HEK293 (cell line): Measurements from ENCODE around the gene CDKN2D.

Experiments used
- CTCF ChIA-PET: fragments of 350-600 bp; formaldehyde crosslinking; extraction: SDS; loops from one replicate; lab custom pipeline; 2021; ENCODE audit warnings: antibody characterized with exemption; lab: Yijun Ruan, JAX
- POLR2A ChIA-PET: fragments of 300-600 bp; formaldehyde crosslinking; extraction: SDS; loops from one replicate; lab custom pipeline; 2020; ENCODE audit warnings: antibody characterized with exemption, inconsistent platforms; lab: Yijun Ruan, JAX
- H3K27ac ChIP-seq: fragments of 200-500 bp; sonication (Bioruptor generic); 2 replicates; pipeline ENCODE4 v1.5.1; 2014; ENCODE audit warnings: low read depth, low read length, control low read depth, inconsistent platforms; ENCODE audit errors: extremely low read depth
- H3K36me3 ChIP-seq, 2 experiments: fragments of 200-500 bp in 1 of 2; sonication (Bioruptor generic) in 1 of 2; 1 replicate in 1 of 2; 2 replicates in 1 of 2; pipeline ENCODE4 v1.5.1; 2014 to 2017; ENCODE audit warnings: inconsistent platforms in 2 of 2, low read length in 2 of 2; ENCODE audit not compliant: control insufficient read depth in 2 of 2, insufficient read depth in 1 of 2
- H3K4me1 ChIP-seq: fragments of 200-500 bp; sonication (Bioruptor generic); 2 replicates; pipeline ENCODE4 v1.5.1; 2014; ENCODE audit warnings: mild to moderate bottlenecking, low read length, inconsistent platforms; ENCODE audit not compliant: control insufficient read depth, insufficient read depth
- H3K4me3 ChIP-seq: 2 replicates; pipeline ENCODE4 v1.5.1; 2011; ENCODE audit warnings: low read depth, mild to moderate bottlenecking, control low read depth, low read length, moderate library complexity
- H3K9me3 ChIP-seq: fragments of 200-500 bp; sonication (Bioruptor generic); 2 replicates; pipeline ENCODE4 v1.5.1; 2014; ENCODE audit warnings: low read depth, low read length, inconsistent platforms; ENCODE audit not compliant: control insufficient read depth, insufficient read depth
- BCL11B ChIP-seq: fragments of 450-650 bp; formaldehyde crosslinking; IDR thresholded peaks from 2 replicates; pipeline ENCODE4 v1.5.1; 2016; ENCODE audit warnings: low read depth, missing biosample characterization, missing genetic modification characterization
- KLF7 ChIP-seq: fragments of 450-650 bp; formaldehyde crosslinking; IDR thresholded peaks from 2 replicates; pipeline ENCODE4 v1.5.1; 2016; ENCODE audit warnings: missing biosample characterization, missing genetic modification characterization, borderline replicate concordance
- KLF9 ChIP-seq: fragments of 450-650 bp; formaldehyde crosslinking; IDR thresholded peaks from 2 replicates; pipeline ENCODE4 v1.5.1; 2016; ENCODE audit warnings: missing biosample characterization, missing genetic modification characterization, low read depth
- PRDM6 ChIP-seq: fragments of 450-650 bp; formaldehyde crosslinking; IDR thresholded peaks from 2 replicates; pipeline ENCODE4 v1.5.1; 2017; ENCODE audit warnings: missing biosample characterization, missing genetic modification characterization
- ZBTB1 ChIP-seq: fragments of 450-650 bp; formaldehyde crosslinking; IDR thresholded peaks from 2 replicates; pipeline ENCODE4 v1.5.1; 2016; ENCODE audit warnings: missing biosample characterization, missing genetic modification characterization
- ZBTB8A ChIP-seq: fragments of 450-650 bp; formaldehyde crosslinking; IDR thresholded peaks from 2 replicates; pipeline ENCODE4 v1.5.1; 2016; ENCODE audit warnings: missing biosample characterization, missing genetic modification characterization
- ZNF16 ChIP-seq: fragments of 450-650 bp; formaldehyde crosslinking; IDR thresholded peaks from 2 replicates; pipeline ENCODE4 v1.5.1; 2016; ENCODE audit warnings: low read depth, missing biosample characterization, missing genetic modification characterization
- ZNF280C ChIP-seq: fragments of 450-650 bp; formaldehyde crosslinking; IDR thresholded peaks from 2 replicates; pipeline ENCODE4 v1.5.1; 2016; ENCODE audit warnings: missing biosample characterization, missing genetic modification characterization
- ZNF394 ChIP-seq: fragments of 450-650 bp; formaldehyde crosslinking; IDR thresholded peaks from 2 replicates; pipeline ENCODE4 v1.5.1; 2016; ENCODE audit warnings: missing biosample characterization, missing genetic modification characterization, mild to moderate bottlenecking, moderate library complexity, borderline replicate concordance
- ZNF513 ChIP-seq: fragments of 450-650 bp; IDR thresholded peaks from 2 replicates; pipeline ENCODE4 v1.5.1; 2018; ENCODE audit warnings: missing biosample characterization, missing genetic modification characterization
- ZNF600 ChIP-seq: fragments of 450-650 bp; formaldehyde crosslinking; IDR thresholded peaks from 2 replicates; pipeline ENCODE4 v1.5.1; 2016; ENCODE audit warnings: missing biosample characterization, missing genetic modification characterization
- ZNF621 ChIP-seq: fragments of 450-650 bp; formaldehyde crosslinking; IDR thresholded peaks from 2 replicates; pipeline ENCODE4 v1.5.1; 2017; ENCODE audit warnings: missing biosample characterization, missing genetic modification characterization
- ZNF658 ChIP-seq: fragments of 450-650 bp; formaldehyde crosslinking; IDR thresholded peaks from 2 replicates; pipeline ENCODE4; 2016; ENCODE audit warnings: missing biosample characterization, missing genetic modification characterization

CDKN2D gene

DNA sequence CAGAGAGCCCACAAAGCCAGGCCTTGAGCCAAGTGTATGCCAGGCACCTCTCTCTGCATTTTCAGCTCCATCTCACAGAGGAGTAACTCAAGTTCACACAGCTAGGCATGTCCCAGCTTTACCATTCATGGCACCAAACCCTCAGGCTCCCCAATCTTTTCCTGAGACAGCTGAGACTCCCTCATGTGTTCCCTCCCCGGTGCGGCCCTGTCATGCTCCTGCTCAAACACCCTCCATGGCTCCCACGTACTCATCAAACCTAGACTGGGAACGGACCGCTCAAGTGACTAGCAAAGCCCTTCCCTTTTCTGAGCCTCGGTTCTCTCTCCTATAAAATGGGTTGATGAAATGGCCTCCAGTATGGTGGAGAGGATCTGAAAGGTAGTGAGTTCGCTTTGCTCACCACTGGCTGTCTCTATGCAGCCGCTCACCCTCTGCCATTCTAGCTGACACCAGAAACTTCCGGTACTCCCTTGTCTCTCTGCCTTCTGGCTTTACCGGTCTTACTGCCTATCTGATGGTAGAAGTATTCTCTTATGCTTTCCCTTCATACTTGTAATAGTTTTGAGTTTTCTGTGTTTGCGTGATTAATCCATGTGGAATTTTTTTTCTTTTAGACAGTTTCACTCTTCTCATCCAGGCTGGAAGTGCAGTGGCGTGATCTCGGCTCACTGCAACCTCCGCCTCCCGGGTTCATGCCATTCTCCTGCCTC lies 48.8 kb upstream of the CDKN2D start:
- TF ChIP-seq ZNF658 (tag by site-specific recombination): no peak
- no peak for TF ChIP-seq ZNF280C
- no peak for TF ChIP-seq ZBTB8A (tag by site-specific recombination)
- TF ChIP-seq ZNF394 (tag by site-specific recombination): no peak
- TF ChIP-seq KLF7 (tag by site-specific recombination): no peak
- TF ChIP-seq ZBTB1 (tag by site-specific recombination): no peak
- peak; percentile 91 for TF ChIP-seq ZNF16 (tag by site-specific recombination)
- TF ChIP-seq ZNF621 (tag by site-specific recombination): no peak
- TF ChIP-seq BCL11B (tag by site-specific recombination): no peak
- ChIA-PET CTCF (interaction anchor here (0.6 to 3.7 kb wide), 5 partner anchors 13 to 124 kb away, joined by 3 to 13 read pairs (median 3); no protein-coding TSS in a partner anchor), POLR2A (interaction anchor here (0.7 kb wide), 1 partner anchor 856 kb away, joined by 4 read pairs; no protein-coding TSS in a partner anchor)
- Histone ChIP-seq H3K36me3 (peaks cover 0 to 3% of the 10 kb centered on the region in 2 experiments; a peak in 1 of 3 replicates), H3K4me1 (no peaks in the 10 kb centered on the region), H3K27ac (no peak overlapping the region), H3K9me3 (no peaks in the 10 kb centered on the region), H3K4me3 (no peak overlapping the region)

DNA sequence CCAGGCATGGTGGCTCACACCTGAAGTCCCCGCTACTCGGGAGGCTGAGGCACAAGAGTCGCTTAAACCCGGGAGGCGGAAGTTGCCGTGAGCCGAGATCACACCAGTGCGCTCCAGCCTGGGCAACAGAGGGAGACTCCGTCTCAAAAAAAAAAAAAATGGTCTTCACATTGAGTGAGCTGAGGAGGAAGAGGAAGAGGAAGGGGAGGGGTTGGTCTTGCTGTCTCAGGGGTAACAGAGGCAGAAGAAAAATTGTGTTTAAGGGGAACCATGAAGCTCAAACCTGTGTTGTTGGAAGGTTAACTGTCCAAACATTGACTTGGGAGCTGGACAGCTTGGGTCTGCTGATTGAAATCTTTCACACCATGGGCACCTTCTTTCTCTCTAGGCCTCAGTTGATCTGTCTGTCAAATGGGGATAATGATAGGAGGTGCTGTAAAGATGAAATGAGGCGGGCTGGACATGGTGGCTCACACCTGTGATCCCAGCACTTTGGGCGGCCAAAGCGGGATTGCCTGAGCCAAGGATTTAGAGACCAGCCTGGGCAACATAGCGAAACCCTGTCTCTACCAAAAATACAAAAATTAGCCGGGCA lies 46.7 kb upstream of the CDKN2D start:
- Histone ChIP-seq H3K4me3 (no peak overlapping the region), H3K4me1 (no peaks in the 10 kb centered on the region), H3K27ac (no peak overlapping the region), H3K36me3 (no peaks in the 10 kb centered on the region), H3K9me3 (no peaks in the 10 kb centered on the region)
- ChIA-PET POLR2A (no interaction called here), CTCF (interaction anchor here (1.3 to 1.4 kb wide), 2 partner anchors 29 to 34 kb away, joined by 3 read pairs; no protein-coding TSS in a partner anchor)
- TF ChIP-seq ZNF513: peak; percentile 59
- TF ChIP-seq PRDM6 (tag by site-specific recombination): no peak

DNA sequence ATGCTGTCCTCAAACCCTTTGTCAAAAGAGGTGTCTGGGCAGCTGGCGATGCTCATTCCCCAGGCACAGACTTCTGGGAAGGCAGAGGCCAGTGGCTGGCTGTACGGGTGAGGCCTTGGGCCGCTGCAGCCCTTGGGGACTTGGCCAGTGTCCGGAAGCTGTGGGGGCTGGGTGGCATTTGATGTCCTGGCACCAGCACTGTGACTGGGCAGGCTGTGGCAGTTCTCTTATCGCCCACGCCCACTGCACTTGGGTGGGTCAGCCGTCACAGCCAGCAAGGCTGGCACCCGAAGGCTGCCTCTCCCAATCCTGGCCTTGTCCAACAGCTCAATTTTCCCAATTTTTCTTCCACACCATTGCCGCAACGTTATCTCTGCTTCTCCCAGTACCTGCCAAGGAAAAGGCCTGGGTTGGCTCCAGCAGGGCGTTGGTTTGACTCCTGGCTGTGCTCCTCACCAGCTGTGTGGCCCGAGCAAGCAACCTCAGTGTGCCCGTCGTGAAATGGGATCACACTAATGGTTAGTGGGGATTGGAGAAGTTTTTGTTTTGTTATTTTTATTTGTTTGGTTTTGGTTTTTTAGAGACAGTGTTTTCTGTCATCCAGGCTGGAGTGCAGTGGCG lies 43.8 kb upstream of the CDKN2D start:
- Histone ChIP-seq H3K9me3 (no peaks in the 10 kb centered on the region), H3K27ac (no peak overlapping the region), H3K36me3 (no peaks in the 10 kb centered on the region), H3K4me1 (no peaks in the 10 kb centered on the region), H3K4me3 (no peak overlapping the region)
- peak; percentile 27; the same call in 1 of the 2 replicates for TF ChIP-seq ZNF600 (tag by site-specific recombination)
- TF ChIP-seq KLF9 (tag by site-specific recombination): no peak
- ChIA-PET CTCF (interaction anchor here (0.6 to 2.6 kb wide), 2 partner anchors 31 to 178 kb away, joined by 3 to 10 read pairs; no protein-coding TSS in a partner anchor), POLR2A (no interaction called here)
